ENCODE measurements around the gene TMEM270. TPM values are rescaled to one million over a fixed set of nuclear protein-coding genes. Genes with fewer than 3 reads are reported as not detected.

The TMEM270 gene
- total RNA-seq, 1 donor from 2014 or later, result not detected

- peaks cover 6% of the 10 kb centered on the region for H3K4me1 Mint-ChIP-seq (ENCODE audit: low read depth, unreplicated experiment)
- no peak overlapping the region for H3K27ac Mint-ChIP-seq (ENCODE audit: unreplicated experiment)
These were observed 8.2 kb downstream of the TMEM270 start for GRCh38 chr7:73869011-73869798.

GRCh38 chr7:73870041-73870492 lies 9.1 kb downstream of the TMEM270 start:
- Mint-ChIP-seq H3K27me3 (ENCODE audit: unreplicated experiment) (peaks cover 2% of the 10 kb centered on the region), H3K36me3 (ENCODE audit: unreplicated experiment) (no peaks in the 10 kb centered on the region), H3K27ac (ENCODE audit: unreplicated experiment) (no peak overlapping the region), H3K4me3 (ENCODE audit: unreplicated experiment) (peak overlapping the region; percentile 49), H3K4me1 (ENCODE audit: low read depth, unreplicated experiment) (peaks cover 5% of the 10 kb centered on the region), H3K9me3 (ENCODE audit: unreplicated experiment) (peaks cover 2% of the 10 kb centered on the region)
- no peak for DNase-seq
- no peak for TF ChIP-seq CTCF (IDR thresholded peaks at IDR 0.05; ENCODE audit: partially characterized antibody, unreplicated experiment)

More at GRCh38 chr7:73869011-73869798, 8.2 kb downstream of the TMEM270 start:
- Mint-ChIP-seq H3K27me3 (ENCODE audit: unreplicated experiment) (peaks cover 2% of the 10 kb centered on the region), H3K36me3 (ENCODE audit: unreplicated experiment) (no peaks in the 10 kb centered on the region), H3K9me3 (ENCODE audit: unreplicated experiment) (peaks cover 2% of the 10 kb centered on the region), H3K4me3 (ENCODE audit: unreplicated experiment) (no peak overlapping the region)
- TF ChIP-seq CTCF (IDR thresholded peaks at IDR 0.05; ENCODE audit: partially characterized antibody, unreplicated experiment), result no peak
- no peak for DNase-seq

GRCh38 chr7:73871163-73872011 lies 10.4 kb downstream of the TMEM270 start:
- Mint-ChIP-seq H3K27ac (ENCODE audit: unreplicated experiment) (no peak overlapping the region), H3K4me3 (ENCODE audit: unreplicated experiment) (no peak overlapping the region), H3K9me3 (ENCODE audit: unreplicated experiment) (peaks cover 2% of the 10 kb centered on the region), H3K36me3 (ENCODE audit: unreplicated experiment) (no peaks in the 10 kb centered on the region), H3K27me3 (ENCODE audit: unreplicated experiment) (peaks cover 2% of the 10 kb centered on the region), H3K4me1 (ENCODE audit: low read depth, unreplicated experiment) (peaks cover 2% of the 10 kb centered on the region)
- no peak for DNase-seq
- no peak for TF ChIP-seq CTCF (IDR thresholded peaks at IDR 0.05; ENCODE audit: partially characterized antibody, unreplicated experiment)

GRCh38 chr7:73872056-73872908 lies 11.3 kb downstream of the TMEM270 start:
- Mint-ChIP-seq H3K36me3 (ENCODE audit: unreplicated experiment) (no peaks in the 10 kb centered on the region), H3K27me3 (ENCODE audit: unreplicated experiment) (no peaks in the 10 kb centered on the region), H3K4me1 (ENCODE audit: low read depth, unreplicated experiment) (peaks cover 2% of the 10 kb centered on the region), H3K27ac (ENCODE audit: unreplicated experiment) (no peak overlapping the region), H3K9me3 (ENCODE audit: unreplicated experiment) (no peaks in the 10 kb centered on the region), H3K4me3 (ENCODE audit: unreplicated experiment) (no peak overlapping the region)
- no peak for DNase-seq
- no peak for TF ChIP-seq CTCF (IDR thresholded peaks at IDR 0.05; ENCODE audit: partially characterized antibody, unreplicated experiment)
